Measurements from ENCODE around the gene KRTAP10-5. TPM values are rescaled to one million over a fixed set of nuclear protein-coding genes. Genes with fewer than 3 reads are reported as not detected.

Gene KRTAP10-5, protein sequence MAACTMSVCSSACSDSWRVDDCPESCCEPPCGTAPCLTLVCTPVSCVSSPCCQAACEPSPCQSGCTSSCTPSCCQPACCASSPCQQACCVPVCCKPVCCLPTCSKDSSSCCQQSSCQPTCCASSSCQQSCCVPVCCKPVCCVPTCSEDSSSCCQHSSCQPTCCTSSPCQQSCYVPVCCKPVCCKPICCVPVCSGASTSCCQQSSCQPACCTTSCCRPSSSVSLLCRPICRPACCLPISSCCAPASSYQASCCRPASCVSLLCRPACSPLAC
- total RNA-seq: not detected in 2 replicates

DNA sequence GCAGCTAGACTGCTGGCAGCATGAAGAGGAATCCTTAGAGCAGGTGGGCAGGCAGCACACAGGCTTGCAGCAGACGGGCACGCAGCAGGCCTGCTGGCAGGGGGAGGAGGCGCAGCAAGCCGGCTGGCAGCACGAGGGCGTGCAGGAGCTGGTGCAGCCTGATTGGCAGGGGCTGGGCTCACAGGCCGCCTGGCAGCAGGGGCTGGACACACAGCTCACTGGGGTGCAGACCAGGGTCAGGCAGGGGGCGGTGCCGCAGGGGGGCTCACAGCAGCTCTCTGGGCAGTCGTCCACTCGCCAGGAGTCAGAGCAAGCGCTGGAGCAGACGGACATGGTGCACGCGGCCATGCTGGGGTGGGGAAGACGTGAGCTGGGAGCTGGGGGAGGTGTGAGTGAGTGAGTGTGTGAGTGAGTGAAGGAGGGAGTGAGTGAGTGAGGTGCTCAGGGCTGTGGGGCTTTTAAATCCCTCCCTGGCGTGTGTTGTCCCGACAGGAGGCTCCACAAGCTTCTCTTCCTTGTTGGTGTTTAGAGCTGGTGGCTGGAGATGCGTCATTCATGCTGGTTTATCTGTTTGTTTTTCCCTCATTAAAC lies at the start of gene KRTAP10-5:
Gene KRTAP10-5, minus strand, starts transcription at position 374 of the 591 bp plus-strand sequence. Its CDS starts 26 bp downstream, at position 348.

DNA sequence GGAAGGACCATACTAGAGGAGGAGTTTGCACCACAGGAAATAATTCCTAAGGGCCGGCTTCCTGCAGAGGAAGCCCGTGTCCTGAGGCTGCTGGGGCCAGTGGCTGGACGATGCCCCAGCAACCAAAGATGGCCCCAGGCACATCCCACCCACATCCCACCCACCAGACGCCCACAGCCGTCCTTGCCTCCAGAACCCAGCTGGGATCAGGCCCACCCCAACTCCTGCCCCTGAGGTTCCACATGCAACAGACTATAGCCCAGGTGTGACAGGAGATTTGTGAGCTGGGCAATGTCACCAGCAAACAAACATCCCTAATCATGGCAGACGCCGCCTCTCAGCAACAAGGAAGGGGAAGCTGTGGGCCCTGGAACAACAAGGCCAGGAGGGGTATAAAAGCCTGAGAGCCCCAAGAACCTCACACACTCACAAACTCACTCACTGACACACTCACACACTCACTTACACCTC lies 46.3 kb upstream of the KRTAP10-5 start, which contains the start of gene KRTAP10-9:
Gene KRTAP10-9, plus strand, starts transcription at position 421 of the 471 bp plus-strand sequence. CDS start 79 bp downstream, outside the sequence.

DNA sequence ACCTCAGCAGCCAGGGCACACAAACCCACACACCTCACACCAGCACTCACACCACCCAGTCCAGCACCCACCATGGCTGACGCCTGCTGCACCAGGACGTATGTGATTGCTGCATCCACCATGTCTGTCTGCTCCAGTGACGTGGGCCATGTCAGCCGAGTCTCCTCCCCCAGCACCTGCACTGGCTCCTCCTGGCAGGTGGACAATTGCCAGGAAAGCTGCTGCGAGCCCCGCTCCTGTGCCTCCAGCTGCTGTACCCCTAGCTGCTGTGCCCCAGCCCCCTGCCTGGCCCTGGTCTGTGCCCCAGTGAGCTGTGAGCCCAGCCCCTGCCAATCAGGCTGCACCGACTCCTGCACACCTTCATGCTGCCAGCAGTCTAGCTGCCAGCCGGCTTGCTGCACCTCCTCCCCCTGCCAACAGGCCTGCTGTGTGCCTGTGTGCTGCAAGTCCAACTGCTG lies 31.7 kb upstream of the KRTAP10-5 start, which contains the start of gene KRTAP10-8:
Gene KRTAP10-8, plus strand, starts transcription at position 51 of the 458 bp plus-strand sequence. Its CDS starts 22 bp downstream, at position 73.

DNA sequence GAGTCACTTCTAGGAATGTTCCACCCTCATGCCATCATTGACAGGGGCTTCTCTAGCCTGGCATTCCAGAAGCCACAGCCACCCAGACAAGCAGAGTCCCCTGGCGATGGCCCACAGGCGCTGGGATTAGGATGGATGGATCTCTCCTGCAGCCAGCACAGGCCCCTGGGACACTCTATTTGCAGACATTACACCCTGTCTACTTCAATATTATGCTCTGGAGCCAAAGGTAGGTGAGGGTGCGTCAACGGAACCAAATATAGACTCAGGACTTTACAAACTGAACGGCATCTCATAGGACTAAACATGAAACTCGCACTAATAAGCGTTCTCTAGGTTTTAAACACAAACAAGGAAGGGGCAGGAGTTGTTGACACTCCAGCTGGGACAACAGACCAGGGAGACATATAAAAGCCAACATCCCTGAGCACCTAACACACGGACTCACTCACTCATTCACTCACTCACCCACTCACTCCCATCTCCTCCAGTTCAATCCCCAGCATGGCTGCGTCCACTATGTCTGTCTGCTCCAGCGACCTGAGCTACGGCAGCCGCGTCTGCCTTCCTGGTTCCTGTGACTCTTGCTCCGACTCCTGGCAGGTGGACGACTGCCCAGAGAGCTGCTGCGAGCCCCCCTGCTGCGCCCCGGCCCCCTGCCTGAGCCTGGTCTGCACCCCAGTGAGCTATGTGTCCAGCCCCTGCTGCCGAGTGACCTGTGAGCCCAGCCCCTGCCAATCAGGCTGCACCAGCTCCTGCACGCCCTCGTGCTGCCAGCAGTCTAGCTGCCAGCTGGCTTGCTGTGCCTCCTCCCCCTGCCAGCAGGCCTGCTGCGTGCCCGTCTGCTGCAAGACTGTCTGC lies 19.9 kb upstream of the KRTAP10-5 start, which contains the start of gene KRTAP10-7:
Gene KRTAP10-7, plus strand, starts transcription at position 480 of the 861 bp plus-strand sequence. Its CDS starts 25 bp downstream, at position 505.

DNA sequence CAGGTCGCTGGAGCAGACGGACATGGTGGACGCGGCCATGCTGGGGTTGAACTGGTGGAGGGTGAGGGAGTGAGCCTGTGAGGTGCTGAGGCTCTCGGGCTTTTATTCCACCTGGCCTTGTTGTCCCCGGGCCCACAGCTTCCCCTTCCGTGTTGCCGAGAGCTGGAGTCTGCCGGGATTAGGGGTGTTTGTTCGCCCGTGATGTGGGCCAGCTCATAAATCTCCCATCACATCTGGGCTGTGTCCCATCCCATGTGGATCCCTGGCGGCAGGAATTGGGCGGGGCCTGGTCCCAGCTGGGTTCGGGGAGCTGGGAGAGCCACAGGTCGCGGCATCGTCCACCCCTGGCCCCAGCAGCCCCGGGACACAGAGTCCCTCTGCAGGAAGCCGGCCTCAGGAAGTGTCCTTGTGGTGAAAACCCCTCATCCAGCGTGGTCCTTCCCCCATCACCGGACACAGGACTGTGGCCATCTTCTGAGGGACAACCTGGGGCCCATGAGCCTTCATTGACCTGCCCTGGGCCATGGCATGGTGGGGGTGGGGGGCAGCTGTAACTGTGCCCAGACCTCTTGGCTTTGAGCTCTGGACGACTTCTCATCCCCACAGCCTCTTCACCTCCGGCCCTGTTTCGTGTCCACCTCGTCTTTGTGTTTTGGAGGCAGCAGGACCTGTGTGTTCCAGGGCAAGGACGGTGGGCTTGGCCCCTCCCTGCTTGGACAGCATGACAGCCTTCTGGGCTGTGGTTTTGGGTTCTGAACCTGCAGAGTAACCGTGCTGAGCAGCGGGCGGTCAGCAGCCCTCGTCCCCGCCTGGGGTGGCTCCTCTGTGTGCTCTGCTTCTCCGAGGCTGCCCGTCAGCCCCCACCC lies 12.3 kb upstream of the KRTAP10-5 start, which contains the start of gene KRTAP10-6:
Gene KRTAP10-6, minus strand, starts transcription at position 60 of the 866 bp plus-strand sequence. Its CDS starts 21 bp downstream, at position 39.

DNA sequence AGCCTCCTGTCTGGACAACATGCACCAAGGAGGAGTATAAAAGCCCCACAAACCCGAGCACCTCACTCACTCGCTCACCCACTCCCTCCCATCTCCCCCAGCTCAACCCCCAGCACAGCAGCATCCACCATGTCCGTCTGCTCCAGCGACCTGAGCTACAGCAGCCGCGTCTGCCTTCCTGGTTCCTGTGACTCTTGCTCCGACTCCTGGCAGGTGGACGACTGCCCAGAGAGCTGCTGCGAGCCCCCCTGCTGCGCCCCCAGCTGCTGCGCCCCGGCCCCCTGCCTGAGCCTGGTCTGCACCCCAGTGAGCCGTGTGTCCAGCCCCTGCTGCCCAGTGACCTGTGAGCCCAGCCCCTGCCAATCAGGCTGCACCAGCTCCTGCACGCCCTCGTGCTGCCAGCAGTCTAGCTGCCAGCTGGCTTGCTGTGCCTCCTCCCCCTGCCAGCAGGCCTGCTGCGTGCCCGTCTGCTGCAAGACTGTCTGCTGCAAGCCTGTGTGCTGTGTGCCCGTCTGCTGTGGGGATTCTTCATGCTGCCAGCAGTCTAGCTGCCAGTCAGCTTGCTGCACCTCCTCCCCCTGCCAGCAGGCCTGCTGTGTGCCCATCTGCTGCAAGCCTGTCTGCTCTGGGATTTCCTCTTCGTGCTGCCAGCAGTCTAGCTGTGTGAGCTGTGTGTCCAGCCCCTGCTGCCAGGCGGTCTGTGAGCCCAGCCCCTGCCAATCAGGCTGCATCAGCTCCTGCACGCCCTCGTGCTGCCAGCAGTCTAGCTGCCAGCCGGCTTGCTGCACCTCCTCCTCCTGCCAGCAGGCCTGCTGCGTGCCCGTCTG lies 6.6 kb downstream of the KRTAP10-5 start, which contains the start of gene KRTAP10-4:
Gene KRTAP10-4, plus strand, starts transcription at position 100 of the 827 bp plus-strand sequence. Its CDS starts 30 bp downstream, at position 130.

DNA sequence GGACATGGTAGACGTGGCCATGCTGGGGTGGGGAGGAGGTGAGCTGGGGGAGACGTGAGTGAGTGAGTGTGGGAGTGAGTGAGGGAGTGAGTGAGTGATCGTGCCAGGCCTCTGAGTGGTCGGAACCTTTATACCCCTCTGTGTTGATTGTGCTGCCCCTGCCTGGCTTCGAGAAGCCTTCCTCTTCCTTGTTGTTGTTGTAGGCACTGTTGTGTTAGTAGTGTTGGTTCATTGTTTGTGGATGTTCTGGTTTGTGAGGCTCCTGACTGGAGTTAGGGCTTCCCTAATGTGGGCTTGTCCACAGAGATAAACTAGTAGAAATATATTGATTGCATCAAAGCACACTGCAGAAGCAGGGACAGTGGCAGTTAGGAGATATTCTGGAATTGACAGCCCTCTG lies 21.7 kb downstream of the KRTAP10-5 start, which contains the start of gene KRTAP10-3:
Gene KRTAP10-3, minus strand, starts transcription at position 101 of the 400 bp plus-strand sequence. Its CDS starts 80 bp downstream, at position 21.

DNA sequence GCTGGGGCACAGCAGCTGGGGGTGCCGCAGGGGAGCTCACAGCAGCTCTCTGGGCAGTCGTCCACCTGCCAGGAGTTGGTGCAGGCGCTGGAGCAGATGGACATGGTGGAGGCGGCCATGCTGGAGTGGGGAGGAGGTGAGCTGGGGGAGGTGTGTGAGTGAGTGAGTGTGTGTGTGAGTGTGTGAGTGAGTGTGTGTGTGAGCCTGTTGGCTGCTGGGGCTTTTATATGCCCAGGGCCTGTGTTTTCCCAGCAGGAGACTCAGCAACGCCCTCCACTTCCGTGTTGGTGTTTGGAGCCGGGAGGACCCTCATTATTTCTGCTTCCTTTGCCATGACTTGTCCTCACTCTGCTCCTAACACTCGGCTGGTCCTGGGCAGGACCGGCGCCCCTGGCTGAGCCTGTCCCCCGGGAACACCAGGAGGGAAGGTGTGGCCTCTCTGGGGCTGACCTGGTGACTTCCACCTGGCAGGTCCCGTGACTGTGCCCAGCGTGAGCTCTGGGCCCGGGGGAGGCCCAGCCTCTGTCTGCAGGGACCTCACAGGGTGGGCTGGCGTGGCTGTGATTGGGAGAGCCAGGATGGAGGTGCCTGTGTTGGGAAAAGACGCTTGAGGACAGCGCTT lies 29.0 kb downstream of the KRTAP10-5 start, which contains the start of gene KRTAP10-2:
Gene KRTAP10-2, minus strand, starts transcription at position 166 of the 622 bp plus-strand sequence. Its CDS starts 47 bp downstream, at position 119.

DNA sequence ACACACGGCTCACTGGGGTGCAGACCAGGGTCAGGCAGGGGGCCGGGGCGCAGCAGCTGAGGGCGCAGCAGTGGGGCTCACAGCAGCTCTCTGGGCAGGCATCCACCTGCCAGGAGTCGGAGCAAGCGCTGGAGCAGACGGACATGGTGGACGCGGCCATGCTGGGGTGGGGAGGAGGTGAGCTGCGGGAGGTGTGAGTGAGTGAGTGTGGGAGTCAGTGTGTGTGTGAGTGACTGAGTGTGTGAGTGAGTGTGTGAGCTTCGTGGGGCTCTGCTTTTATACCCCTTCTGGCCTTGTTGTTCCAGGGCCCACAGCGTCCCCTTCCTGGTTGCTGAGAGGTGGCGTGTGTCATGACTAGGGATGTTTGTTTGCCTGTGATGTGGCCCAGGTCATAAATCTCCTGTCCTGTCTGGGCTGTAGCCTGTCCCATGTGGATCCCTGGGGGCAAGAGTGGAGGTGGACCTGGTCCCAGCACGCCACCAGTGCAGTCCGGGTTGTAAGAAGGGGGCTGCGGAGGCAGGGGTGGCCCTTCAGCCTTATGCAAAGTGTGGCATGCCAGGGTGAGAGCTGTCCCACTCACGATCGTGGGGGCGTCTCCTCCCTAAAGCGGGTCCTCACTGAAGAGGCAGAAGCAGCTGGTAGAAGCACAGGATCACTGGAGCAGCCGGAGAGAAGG lies 40.3 kb downstream of the KRTAP10-5 start, which contains the start of gene KRTAP10-1:
Gene KRTAP10-1, minus strand, starts transcription at position 205 of the 676 bp plus-strand sequence. Its CDS starts 45 bp downstream, at position 160.

Other genes with a start within 250 kb of the KRTAP10-5 start
- 4.9 and 6.1 TPM in 2 replicates for gene CFAP410, start 241.2 kb downstream of the KRTAP10-5 start, total RNA-seq
- under 0.01 and 0.18 TPM in 2 replicates for gene TRPM2, start 227.0 kb downstream of the KRTAP10-5 start, total RNA-seq
- gene LRRC3, start 125.1 kb downstream of the KRTAP10-5 start, total RNA-seq: 0.99 and 1.2 TPM in 2 replicates
- not detected in 2 replicates for gene KRTAP10-1, start 40.4 kb downstream of the KRTAP10-5 start, total RNA-seq
- gene KRTAP10-2, start 29.1 kb downstream of the KRTAP10-5 start, total RNA-seq: not detected in 2 replicates
- not detected in 2 replicates for gene KRTAP10-3, start 21.8 kb downstream of the KRTAP10-5 start, total RNA-seq
- gene KRTAP10-4, start 6.9 kb downstream of the KRTAP10-5 start, total RNA-seq: not detected in 2 replicates
- not detected in 2 replicates for gene KRTAP10-6, start 11.9 kb upstream of the KRTAP10-5 start, total RNA-seq
- not detected in 2 replicates for gene KRTAP10-7, start 20.0 kb upstream of the KRTAP10-5 start, total RNA-seq
- gene KRTAP10-8, start 31.5 kb upstream of the KRTAP10-5 start, total RNA-seq: not detected in 2 replicates
- not detected in 2 replicates for gene KRTAP10-9, start 46.5 kb upstream of the KRTAP10-5 start, total RNA-seq
- gene KRTAP10-10, start 56.8 kb upstream of the KRTAP10-5 start, total RNA-seq: not detected in 2 replicates
- not detected in 2 replicates for gene KRTAP10-11, start 65.8 kb upstream of the KRTAP10-5 start, total RNA-seq
- not detected in 2 replicates for gene KRTAP12-4, start 74.1 kb upstream of the KRTAP10-5 start, total RNA-seq
- gene KRTAP12-3, start 77.3 kb upstream of the KRTAP10-5 start, total RNA-seq: not detected in 2 replicates
- not detected in 2 replicates for gene KRTAP12-2, start 86.3 kb upstream of the KRTAP10-5 start, total RNA-seq
- gene KRTAP12-1, start 101.6 kb upstream of the KRTAP10-5 start, total RNA-seq: not detected in 2 replicates
- not detected in 2 replicates for gene KRTAP10-12, start 116.6 kb upstream of the KRTAP10-5 start, total RNA-seq
- not detected in 2 replicates for gene TSPEAR, start 131.0 kb upstream of the KRTAP10-5 start, total RNA-seq
- gene UBE2G2, start 221.2 kb upstream of the KRTAP10-5 start, total RNA-seq: 76.3 and 103 TPM in 2 replicates
- gene SUMO3, start 237.5 kb upstream of the KRTAP10-5 start, total RNA-seq: 77.2 and 91.3 TPM in 2 replicates

All from endothelial cell of coronary artery (primary cell).